ENCODE results near the gene IBA57.

DNA sequence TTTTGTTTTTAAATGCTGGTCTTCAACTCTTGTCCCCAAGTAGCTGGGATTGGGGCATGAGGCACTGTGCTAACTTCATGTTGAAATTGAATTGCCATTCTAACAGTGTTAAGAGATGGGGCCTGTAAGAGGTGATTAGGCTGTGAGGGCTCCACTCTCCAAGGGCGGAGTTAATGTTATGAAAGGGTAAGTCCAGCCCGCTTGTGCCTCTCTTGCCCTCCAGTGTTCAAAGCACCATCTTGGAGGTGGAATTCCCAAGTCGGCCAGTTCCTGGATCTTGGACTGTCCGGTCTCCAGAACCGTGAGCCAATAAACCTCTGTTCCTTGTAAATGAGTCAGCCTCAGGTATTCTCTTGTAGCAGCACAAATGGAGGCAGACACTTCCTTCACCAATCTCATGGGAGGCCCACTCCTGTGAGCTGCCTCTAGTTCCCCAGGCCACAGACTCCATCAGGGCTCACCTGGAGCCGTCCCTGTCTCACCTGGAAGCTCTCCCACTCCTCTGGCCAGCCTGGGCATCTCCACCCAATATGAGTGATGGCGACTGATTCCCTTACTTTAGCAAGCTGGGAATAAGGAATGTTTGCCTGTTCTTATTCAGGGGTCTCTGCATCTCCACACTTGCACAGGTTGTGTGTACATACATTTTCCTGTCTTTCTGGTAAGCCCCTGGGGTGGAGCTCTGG is 15.5 kb downstream of the IBA57 start:
- TF ChIP-seq, protein P1, sequence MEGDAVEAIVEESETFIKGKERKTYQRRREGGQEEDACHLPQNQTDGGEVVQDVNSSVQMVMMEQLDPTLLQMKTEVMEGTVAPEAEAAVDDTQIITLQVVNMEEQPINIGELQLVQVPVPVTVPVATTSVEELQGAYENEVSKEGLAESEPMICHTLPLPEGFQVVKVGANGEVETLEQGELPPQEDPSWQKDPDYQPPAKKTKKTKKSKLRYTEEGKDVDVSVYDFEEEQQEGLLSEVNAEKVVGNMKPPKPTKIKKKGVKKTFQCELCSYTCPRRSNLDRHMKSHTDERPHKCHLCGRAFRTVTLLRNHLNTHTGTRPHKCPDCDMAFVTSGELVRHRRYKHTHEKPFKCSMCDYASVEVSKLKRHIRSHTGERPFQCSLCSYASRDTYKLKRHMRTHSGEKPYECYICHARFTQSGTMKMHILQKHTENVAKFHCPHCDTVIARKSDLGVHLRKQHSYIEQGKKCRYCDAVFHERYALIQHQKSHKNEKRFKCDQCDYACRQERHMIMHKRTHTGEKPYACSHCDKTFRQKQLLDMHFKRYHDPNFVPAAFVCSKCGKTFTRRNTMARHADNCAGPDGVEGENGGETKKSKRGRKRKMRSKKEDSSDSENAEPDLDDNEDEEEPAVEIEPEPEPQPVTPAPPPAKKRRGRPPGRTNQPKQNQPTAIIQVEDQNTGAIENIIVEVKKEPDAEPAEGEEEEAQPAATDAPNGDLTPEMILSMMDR (IDR thresholded peaks at IDR 0.05 in 4 of 5, conservative IDR thresholded peaks at IDR 0.05 in 1 of 5) = no peak
- no peak for TF ChIP-seq POLR2A (IDR thresholded peaks at IDR 0.05)
